Activated B cell treated with CpG ODN at 0.5 μM for 24 hours (primary cell): ENCODE data around the gene PSME3IP1. TPM values are rescaled to one million over a fixed set of nuclear protein-coding genes. Genes with fewer than 3 reads are reported as not detected.

ENCODE experiments used
- ATAC-seq: fragments of 200-7000 bp; cut with Tn5 transposase; one replicate; pipeline ENCODE4 v1.10.0; 2021; ENCODE audit warnings: low read depth, mild to moderate bottlenecking, moderate library complexity
- CTCF ChIA-PET: fragments of 350-600 bp; sonication (Branson Sonifier 250); formaldehyde crosslinking; loops from one replicate; lab custom pipeline; 2021; ENCODE audit warnings: antibody characterized with exemption; lab: Charles Lee
- POLR2A ChIA-PET: fragments of 350-600 bp; sonication (Branson Sonifier 250); formaldehyde crosslinking; loops from one replicate; lab custom pipeline; 2021; ENCODE audit warnings: antibody characterized with exemption; lab: Charles Lee
- DNase-seq: peaks from one replicate; pipeline ENCODE4 v3.0.0; 2022
- H3K27ac Mint-ChIP-seq: one replicate; pipeline ENCODE4 v1.8.0; 2020; ENCODE audit warnings: mixed read lengths
- H3K27me3 Mint-ChIP-seq: one replicate; pipeline ENCODE4 v1.8.0; 2021; ENCODE audit warnings: mixed read lengths
- H3K36me3 Mint-ChIP-seq: one replicate; pipeline ENCODE4 v1.8.0; 2021; ENCODE audit warnings: low read depth, mixed read lengths
- H3K4me1 Mint-ChIP-seq: one replicate; pipeline ENCODE4 v1.8.0; 2021; ENCODE audit warnings: mixed read lengths
- H3K4me3 Mint-ChIP-seq: one replicate; pipeline ENCODE4 v1.8.0; 2020; ENCODE audit warnings: mild to moderate bottlenecking, mixed read lengths
- H3K9me3 Mint-ChIP-seq: one replicate; pipeline ENCODE4 v1.8.0; 2020; ENCODE audit warnings: mixed read lengths
- intact Hi-C: fragments of 100-400 bp; cut with micrococcal nuclease; formaldehyde crosslinking; loops from one replicate; pipeline ENCODE4 v1.15.1; 2024
- total RNA-seq: library from RNA; stranded (reverse); gene quantifications from 2 replicates; pipeline ENCODE4 v1.2.3, GENCODE V29; 2022
- TF ChIP-seq, protein P1 (sequence below): fragments of 200-600 bp; IDR thresholded peaks from one replicate; pipeline ENCODE4 v1.8.0; 2022; ENCODE audit warnings: antibody characterized with exemption, mild to moderate bottlenecking

The PSME3IP1 gene
- total RNA-seq, 1 donor from 2014 or later, result 147 TPM

GRCh38 chr16:57167538-57167937, 18.3 kb downstream of the PSME3IP1 start:
- H3K27ac Mint-ChIP-seq, result no peak overlapping the region
- ATAC-seq (no peak), DNase-seq (no peak)
- H3K4me3 Mint-ChIP-seq, result no peak overlapping the region
- TF ChIP-seq, protein P1, sequence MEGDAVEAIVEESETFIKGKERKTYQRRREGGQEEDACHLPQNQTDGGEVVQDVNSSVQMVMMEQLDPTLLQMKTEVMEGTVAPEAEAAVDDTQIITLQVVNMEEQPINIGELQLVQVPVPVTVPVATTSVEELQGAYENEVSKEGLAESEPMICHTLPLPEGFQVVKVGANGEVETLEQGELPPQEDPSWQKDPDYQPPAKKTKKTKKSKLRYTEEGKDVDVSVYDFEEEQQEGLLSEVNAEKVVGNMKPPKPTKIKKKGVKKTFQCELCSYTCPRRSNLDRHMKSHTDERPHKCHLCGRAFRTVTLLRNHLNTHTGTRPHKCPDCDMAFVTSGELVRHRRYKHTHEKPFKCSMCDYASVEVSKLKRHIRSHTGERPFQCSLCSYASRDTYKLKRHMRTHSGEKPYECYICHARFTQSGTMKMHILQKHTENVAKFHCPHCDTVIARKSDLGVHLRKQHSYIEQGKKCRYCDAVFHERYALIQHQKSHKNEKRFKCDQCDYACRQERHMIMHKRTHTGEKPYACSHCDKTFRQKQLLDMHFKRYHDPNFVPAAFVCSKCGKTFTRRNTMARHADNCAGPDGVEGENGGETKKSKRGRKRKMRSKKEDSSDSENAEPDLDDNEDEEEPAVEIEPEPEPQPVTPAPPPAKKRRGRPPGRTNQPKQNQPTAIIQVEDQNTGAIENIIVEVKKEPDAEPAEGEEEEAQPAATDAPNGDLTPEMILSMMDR, result no peak
- intact Hi-C loops, result loop anchor here (5.0 kb wide), 1 partner anchor 590 kb away; no protein-coding TSS in a partner anchor
- H3K4me1 Mint-ChIP-seq, result peaks cover 14% of the 10 kb centered on the region
- ChIA-PET CTCF (interaction anchor here (0.7 to 2.0 kb wide), 3 partner anchors 83 to 203 kb away, joined by 3 to 7 read pairs (median 3); no protein-coding TSS in a partner anchor), POLR2A (no interaction called here)
- H3K9me3 Mint-ChIP-seq, result no peaks in the 10 kb centered on the region
- peaks cover 80% of the 10 kb centered on the region for H3K36me3 Mint-ChIP-seq
- no peaks in the 10 kb centered on the region for H3K27me3 Mint-ChIP-seq

- Mint-ChIP-seq H3K36me3 (peaks cover 81% of the 10 kb centered on the region), H3K4me3 (no peak overlapping the region), H3K27ac (no peak overlapping the region), H3K27me3 (no peaks in the 10 kb centered on the region), H3K9me3 (no peaks in the 10 kb centered on the region), H3K4me1 (peaks cover 14% of the 10 kb centered on the region)
- DNase-seq (no peak), ATAC-seq (no peak)
- intact Hi-C loops, result loop anchor here (5.0 kb wide), 1 partner anchor 590 kb away; no protein-coding TSS in a partner anchor
- TF ChIP-seq, protein P1, result no peak
- POLR2A ChIA-PET, result no interaction called here
- CTCF ChIA-PET, result interaction anchor here (2.0 kb wide), 1 partner anchor 82 kb away, joined by 7 read pairs; no protein-coding TSS in a partner anchor
Observed at GRCh38 chr16:57166951-57167350, 18.9 kb downstream of the PSME3IP1 start.

DNA sequence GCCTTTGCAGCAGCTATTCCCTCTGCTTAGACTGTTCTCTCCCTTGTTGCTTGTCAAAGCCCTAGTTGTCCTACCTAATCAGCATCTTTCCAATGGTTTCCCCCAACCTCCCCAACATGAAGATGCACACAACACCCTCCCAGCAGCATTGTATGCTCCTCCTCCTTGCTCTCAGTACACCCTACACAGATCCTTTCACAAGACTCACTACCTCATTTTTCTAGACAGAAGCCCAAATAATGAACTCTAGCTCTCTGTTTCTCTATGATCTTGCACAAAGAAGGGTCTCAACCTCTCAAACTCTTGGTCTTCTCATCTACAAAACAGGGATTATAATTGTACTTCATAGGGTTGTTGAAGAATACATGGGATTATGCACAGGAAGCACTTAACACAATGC, 19.4 kb downstream of the PSME3IP1 start:
- H3K27me3 Mint-ChIP-seq, result no peaks in the 10 kb centered on the region
- ChIA-PET CTCF (interaction anchor here (2.0 kb wide), 1 partner anchor 82 kb away, joined by 7 read pairs; no protein-coding TSS in a partner anchor), POLR2A (no interaction called here)
- no peak for ATAC-seq
- peaks cover 14% of the 10 kb centered on the region for H3K4me1 Mint-ChIP-seq
- H3K27ac Mint-ChIP-seq, result no peak overlapping the region
- intact Hi-C loops, result loop anchor here (5.0 kb wide), 1 partner anchor 589 kb away; no protein-coding TSS in a partner anchor
- H3K9me3 Mint-ChIP-seq, result no peaks in the 10 kb centered on the region
- no peak for DNase-seq
- no peak overlapping the region for H3K4me3 Mint-ChIP-seq
- TF ChIP-seq, protein P1, result no peak
- H3K36me3 Mint-ChIP-seq, result peaks cover 80% of the 10 kb centered on the region

DNA sequence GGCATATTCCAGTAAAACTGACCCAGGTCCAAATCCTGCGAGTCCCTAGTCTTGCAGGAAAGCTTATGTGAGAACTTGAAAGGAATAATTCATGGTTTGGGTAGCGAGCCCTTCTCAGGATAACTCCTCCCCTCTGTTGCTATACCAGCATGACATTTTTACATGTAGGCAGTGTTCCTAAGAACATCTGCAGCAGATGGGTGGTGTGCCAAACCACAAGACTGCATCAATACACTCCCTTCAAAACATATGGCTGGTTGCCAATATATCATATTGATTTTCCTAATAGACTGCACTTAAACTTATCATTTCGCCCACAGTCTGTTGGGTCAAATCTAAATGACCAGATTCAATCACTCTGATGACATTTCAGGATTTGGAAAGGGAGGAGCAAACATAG, 19.9 kb downstream of the PSME3IP1 start:
- Mint-ChIP-seq H3K27ac (no peak overlapping the region), H3K36me3 (peaks cover 80% of the 10 kb centered on the region), H3K9me3 (no peaks in the 10 kb centered on the region), H3K4me3 (no peak overlapping the region), H3K4me1 (peaks cover 14% of the 10 kb centered on the region), H3K27me3 (no peaks in the 10 kb centered on the region)
- ChIA-PET CTCF (no interaction called here), POLR2A (no interaction called here)
- TF ChIP-seq, protein P1, result no peak
- DNase-seq (no peak), ATAC-seq (no peak)
- intact Hi-C loops, result loop anchor here (5.0 kb wide), 1 partner anchor 589 kb away; no protein-coding TSS in a partner anchor

DNA sequence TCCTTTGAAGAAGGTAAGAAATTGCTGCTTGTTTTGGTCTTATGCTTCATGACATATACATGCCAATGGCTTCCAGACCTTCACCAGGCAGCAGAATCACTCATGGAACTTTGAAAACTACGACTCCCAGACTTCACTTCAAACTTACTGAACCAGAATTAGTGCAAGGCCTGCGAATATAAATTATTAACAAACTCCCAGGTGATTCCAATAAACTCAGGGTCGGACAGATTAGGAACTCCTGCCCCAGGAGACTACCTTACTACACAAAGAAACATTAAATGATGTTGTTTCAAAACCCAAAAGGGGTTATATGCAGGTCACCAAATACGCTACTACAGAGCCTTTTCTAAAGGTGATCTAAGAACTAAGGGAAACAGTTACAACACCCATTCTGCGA, 20.4 kb downstream of the PSME3IP1 start:
- peaks cover 80% of the 10 kb centered on the region for H3K36me3 Mint-ChIP-seq
- no peaks in the 10 kb centered on the region for H3K9me3 Mint-ChIP-seq
- POLR2A ChIA-PET, result no interaction called here
- TF ChIP-seq, protein P1, result no peak
- no peak overlapping the region for H3K27ac Mint-ChIP-seq
- no peak for DNase-seq
- H3K4me1 Mint-ChIP-seq, result peaks cover 14% of the 10 kb centered on the region
- CTCF ChIA-PET, result no interaction called here
- ATAC-seq, result no peak
- no peak overlapping the region for H3K4me3 Mint-ChIP-seq
- intact Hi-C loops, result loop anchor here (5.0 kb wide), 1 partner anchor 588 kb away; no protein-coding TSS in a partner anchor
- H3K27me3 Mint-ChIP-seq, result no peaks in the 10 kb centered on the region
